Airway epithelial cell (primary cell): ENCODE data around the gene LACTBL1. TPM values are rescaled to one million over a fixed set of nuclear protein-coding genes. Genes with fewer than 3 reads are reported as not detected.

Experiments
- total RNA-seq: library from RNA; depleted of rRNA; stranded (reverse); fragments of >200 nt; gene quantifications from 2 replicates; pipeline ENCODE4 v1.2.3, GENCODE V29; 2015

Gene LACTBL1, protein sequence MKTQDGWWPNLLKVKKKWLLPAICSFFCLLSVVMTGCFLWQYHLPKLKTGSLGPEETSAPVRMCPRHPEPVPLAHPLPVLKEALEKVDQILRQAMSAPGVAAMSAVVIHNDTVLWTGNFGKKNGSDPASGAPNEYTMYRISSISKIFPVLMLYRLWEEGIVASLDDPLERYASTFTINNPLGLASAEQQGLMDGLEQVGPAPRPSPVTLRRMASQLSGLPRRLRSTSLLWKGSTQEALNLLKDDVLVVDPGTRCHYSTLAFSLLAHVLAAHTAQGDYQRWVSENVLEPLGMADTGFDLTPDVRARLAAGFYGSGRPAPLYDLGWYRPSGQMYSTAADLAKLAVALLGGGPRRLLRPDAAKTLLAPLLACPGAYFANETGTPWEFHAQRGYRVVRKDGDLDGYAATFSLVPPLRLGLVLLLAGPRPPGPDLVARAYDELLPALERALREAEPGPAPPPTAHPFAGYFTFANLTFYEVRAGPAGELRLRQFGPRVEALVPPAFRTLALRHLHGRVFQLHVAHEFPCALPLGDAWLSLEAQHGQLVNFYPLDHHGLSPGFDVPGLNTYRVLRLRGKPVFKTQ
- total RNA-seq, result not detected in 2 replicates

DNA sequence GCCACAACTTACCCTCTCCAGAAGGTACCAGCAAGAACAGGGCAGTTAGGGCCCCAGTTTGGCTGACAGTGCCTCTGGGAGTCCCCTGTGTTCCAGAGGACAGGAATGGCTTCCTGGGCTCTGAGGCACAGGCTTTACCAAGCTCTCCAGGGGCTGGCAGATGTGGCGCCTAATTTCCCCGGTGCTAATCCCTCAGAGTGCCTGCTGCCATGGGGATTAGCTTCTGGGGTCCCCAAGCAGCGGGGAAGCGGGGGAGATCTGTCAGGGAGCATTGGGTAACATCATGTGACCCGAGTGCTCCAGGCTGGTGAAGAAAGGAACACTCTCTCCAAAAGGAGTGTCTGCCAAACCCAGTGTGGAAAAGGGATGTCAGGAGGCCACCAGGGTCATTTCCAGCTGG, at the start of gene LACTBL1:
Gene LACTBL1 (minus strand): TSS at position 107 of the 400 bp plus-strand sequence. CDS start 550 bp downstream, outside the sequence.

DNA sequence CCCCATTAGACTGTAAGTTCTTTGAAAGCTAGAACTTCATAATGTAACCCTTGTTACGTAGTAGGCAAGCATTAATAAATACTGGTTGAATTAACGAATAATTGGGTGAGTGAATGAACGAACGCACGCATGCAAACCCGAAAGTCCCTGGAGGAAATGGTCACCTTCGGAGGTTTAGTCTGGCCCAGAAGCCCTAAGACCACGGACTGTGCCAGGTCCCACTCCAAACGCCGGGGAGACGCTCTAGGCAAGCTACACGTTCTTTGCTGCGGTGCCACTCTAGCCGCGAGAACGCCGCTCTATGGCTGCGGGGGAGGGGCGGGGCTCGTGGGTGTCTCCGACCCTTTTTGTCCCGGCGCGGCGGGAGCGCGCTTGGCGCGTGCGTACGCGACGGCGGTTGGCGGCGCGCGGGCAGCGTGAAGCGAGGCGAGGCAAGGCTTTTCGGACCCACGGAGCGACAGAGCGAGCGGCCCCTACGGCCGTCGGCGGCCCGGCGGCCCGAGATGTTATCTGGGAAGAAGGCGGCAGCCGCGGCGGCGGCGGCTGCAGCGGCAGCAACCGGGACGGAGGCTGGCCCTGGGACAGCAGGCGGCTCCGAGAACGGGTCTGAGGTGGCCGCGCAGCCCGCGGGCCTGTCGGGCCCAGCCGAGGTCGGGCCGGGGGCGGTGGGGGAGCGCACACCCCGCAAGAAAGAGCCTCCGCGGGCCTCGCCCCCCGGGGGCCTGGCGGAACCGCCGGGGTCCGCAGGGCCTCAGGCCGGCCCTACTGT, 46.6 kb upstream of the LACTBL1 start, which contains the start of gene KDM1A:
Gene KDM1A (plus strand): TSS at position 375 of the 769 bp plus-strand sequence. CDS start 129 bp downstream, at position 504.

Other genes with a start within 250 kb of the LACTBL1 start
- gene TEX46, start 43.0 kb upstream of the LACTBL1 start, total RNA-seq, result not detected in 2 replicates
- 105 and 121 TPM in 2 replicates for gene KDM1A, start 46.6 kb upstream of the LACTBL1 start, total RNA-seq
- gene LUZP1, start 196.0 kb upstream of the LACTBL1 start, total RNA-seq, result 24.6 and 34.8 TPM in 2 replicates
- 0.07 TPM in 1 of 2 replicates, not detected in the other for gene HTR1D, start 244.6 kb upstream of the LACTBL1 start, total RNA-seq